Liver (tissue), 3 donors: ENCODE results near the gene CRTC2.

Experiments used
- CTCF ChIP-seq: fragments of 150-350 bp; IDR thresholded peaks from 2 replicates; pipeline ENCODE4 v1.5.1; 2017; ENCODE audit warnings: improper control_type of control experiment, low read depth, low read length; ENCODE audit not compliant: missing input control
- FOXA2 ChIP-seq: IDR thresholded peaks from 2 replicates; pipeline ENCODE4 v1.6.1; 2016; ENCODE audit warnings: antibody characterized with exemption
- RAD21 ChIP-seq, 2 donors: IDR thresholded peaks; 2 replicates each; pipeline ENCODE4 v1.6.1; 2016; ENCODE audit warnings: antibody characterized with exemption in 2 of 2, mild to moderate bottlenecking in 2 of 2
- donor health status: healthy.
- donor health status: healthy.

- no peak for TF ChIP-seq CTCF
- no peak for TF ChIP-seq FOXA2
- no peak for TF ChIP-seq RAD21 (IDR thresholded peaks at IDR 0.05)
Measured at GRCh38 chr1:153968000-153968363, 9.6 kb upstream of the CRTC2 start.
